MG63 (cell line): ENCODE measurements around the gene ELN. TPM values are rescaled to one million over a fixed set of nuclear protein-coding genes. Genes with fewer than 3 reads are reported as not detected.

Experiments used
- DNase-seq: peaks from one replicate; pipeline ENCODE4 v3.0.0-alpha.2; 2020
- H3K27me3 ChIP-seq: fragments of 250-450 bp; sonication (Bioruptor Pico); 2 replicates; pipeline ENCODE4 v1.5.1; 2020; ENCODE audit warnings: mild to moderate bottlenecking, moderate library complexity
- H3K36me3 ChIP-seq: fragments of 250-450 bp; sonication (Bioruptor Pico); 2 replicates; pipeline ENCODE4 v1.5.1; 2020; ENCODE audit warnings: mild to moderate bottlenecking, moderate library complexity
- H3K4me3 ChIP-seq: fragments of 250-450 bp; sonication (Bioruptor Pico); 2 replicates; pipeline ENCODE4 v1.5.1; 2020; ENCODE audit warnings: mild to moderate bottlenecking, moderate library complexity
- H3K9me3 ChIP-seq: fragments of 250-450 bp; sonication (Bioruptor Pico); 2 replicates; pipeline ENCODE4 v1.5.1; 2020; ENCODE audit warnings: mild to moderate bottlenecking, moderate library complexity
- total RNA-seq: library from RNA; depleted of rRNA; stranded (reverse); fragments of >200 nt; shearing (Covaris generic); gene quantifications from 2 replicates; pipeline ENCODE4 v1.2.3, GENCODE V29; 2014; ENCODE audit warnings: low replicate concordance

The ELN gene
- total RNA-seq, 1 experiment from 2014 or later = not detected

DNA sequence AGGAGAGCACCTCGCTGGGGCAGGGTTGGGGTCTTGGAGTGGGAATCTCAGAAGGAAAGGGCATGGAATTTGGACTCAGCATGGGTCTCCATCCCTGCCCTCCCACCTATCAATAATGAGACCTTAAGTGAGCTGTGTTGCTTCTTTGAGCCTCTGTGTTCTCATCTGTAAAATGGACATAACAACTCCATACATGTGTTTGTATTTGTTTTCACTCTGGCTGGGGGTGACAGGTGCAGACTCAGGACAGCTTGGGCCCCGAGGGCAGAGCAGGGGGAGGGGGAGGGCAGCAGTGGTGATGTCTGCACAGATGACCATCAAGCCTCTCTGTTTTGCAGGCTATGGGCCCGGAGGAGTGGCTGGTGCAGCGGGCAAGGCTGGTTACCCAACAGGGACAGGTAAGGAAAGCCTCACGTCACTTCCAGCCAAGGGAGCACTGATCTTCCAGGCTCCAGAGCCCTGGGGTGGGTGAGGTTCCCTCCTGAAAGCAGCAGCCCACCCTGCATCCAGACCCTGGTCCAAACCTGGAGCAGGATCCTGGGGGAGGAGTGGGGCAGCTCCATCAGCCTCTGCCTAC, 19.9 kb downstream of the ELN start:
- H3K9me3 ChIP-seq = no peaks in the 10 kb centered on the region
- H3K36me3 ChIP-seq = no peaks in the 10 kb centered on the region
- no peak overlapping the region for H3K4me3 ChIP-seq
- no peak for DNase-seq
- no peaks in the 10 kb centered on the region for H3K27me3 ChIP-seq

DNA sequence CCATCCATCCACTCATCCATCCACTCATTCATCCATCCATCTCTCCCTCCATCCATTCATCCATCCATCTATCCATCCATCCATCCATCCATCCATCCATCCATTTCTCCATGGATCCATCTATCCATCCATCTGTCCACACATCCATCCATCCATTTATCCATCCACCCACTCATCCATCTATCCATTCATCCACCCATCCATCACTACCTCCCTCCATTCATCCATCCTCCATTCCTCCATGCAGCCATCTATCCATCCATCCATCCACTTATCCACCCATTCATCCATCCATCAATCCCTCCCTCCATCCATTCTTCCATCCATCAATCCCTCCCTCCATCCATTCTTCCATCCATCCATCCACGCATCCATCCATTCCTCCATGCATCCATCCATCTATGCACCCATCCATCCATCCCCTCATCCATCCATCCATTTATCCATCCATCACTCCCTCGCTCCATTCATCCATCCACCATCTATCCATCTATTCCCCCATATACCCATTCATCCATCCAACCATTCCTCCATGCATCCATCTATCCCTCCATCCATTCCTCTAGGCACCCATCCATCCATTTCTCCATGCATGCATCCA, 21.1 kb downstream of the ELN start:
- Histone ChIP-seq H3K4me3 (no peak overlapping the region), H3K27me3 (no peaks in the 10 kb centered on the region), H3K36me3 (no peaks in the 10 kb centered on the region), H3K9me3 (no peaks in the 10 kb centered on the region)
- no peak for DNase-seq

DNA sequence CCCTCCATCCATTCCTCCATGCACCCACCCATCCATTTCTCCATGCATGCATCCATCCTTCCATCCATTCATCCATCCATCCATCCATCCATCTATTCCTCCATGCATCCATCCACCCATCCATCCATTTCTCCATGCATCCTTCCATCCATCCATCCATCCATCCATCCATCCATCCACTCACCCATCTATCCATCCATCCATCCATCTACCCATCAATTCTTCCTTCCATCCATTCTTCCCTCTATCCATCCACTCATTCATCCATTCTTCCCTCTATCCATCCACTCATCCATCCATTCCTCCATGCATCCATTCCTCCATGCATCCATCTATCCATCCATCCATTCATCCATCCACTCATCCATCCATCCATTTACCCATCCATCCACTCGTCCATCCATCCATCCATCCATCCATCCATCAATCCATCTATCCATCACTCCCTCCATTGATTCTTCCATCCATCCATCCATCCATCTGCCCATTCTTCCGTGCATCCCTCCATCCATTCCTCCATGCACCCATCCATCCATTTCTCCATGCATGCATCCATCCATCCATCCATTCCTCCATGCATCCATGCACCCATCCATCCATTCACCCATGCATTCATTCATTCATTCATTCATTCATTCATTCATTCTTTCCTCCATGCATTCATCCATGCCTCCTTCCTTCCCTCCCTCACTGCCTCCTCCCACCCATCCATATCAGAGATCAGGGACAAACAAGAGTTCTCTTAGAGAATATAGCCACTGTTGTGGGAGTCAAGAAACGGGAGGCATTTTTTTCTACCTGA, 22.2 kb downstream of the ELN start:
- Histone ChIP-seq H3K27me3 (no peaks in the 10 kb centered on the region), H3K36me3 (no peaks in the 10 kb centered on the region), H3K9me3 (no peaks in the 10 kb centered on the region), H3K4me3 (no peak overlapping the region)
- no peak for DNase-seq

DNA sequence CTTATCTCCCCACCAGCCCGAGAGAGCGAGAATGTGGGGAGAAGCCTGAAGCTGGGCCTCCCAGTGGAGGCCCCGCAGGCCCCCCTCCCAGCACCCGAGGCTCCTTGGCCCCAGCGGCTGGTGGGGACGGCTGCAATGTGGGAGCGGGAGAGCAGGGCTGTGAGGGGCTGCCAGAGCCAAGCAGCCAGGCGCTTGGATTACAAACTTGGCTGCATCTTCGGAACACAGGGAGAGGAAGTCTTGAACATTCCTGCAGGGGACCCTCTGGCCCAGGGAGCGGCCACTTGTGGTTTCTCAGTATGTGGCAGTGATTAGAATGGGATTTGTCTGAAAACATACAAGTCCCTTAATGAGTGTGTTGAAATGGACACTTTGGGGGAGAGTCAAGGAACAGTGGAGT, 23.2 kb downstream of the ELN start:
- no peak for DNase-seq

DNA sequence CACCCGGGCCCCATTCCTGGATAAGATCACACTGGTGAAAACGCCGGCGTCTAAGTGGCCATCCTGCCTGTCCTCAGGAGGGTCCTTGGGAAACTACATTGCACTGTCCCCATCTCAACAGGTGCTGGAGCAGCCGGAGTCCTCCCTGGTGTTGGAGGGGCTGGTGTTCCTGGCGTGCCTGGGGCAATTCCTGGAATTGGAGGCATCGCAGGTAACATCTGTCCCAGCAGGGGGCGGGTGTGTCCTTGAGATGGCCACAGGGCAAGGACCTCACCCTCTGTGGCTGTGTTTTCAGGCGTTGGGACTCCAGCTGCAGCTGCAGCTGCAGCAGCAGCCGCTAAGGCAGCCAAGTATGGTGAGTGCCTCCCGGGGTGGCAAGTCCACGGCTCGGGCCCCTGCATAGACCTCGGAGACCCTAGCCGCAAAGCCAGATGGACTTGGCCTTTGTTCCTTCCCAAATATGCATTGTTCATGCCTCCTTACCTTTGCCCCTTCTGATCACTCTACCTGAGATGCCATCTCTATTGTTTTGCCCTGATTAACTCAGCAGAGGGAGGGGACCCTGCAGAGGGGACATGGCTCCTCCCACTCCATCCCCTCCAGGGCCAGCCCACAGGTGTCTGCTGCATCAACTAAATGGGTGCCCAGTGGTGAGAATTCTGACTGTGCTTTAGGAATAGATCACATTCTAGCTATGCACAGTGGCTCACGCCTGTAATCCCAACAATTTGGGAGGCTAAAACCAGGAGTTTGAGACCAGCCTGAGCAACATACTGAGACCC, 23.8 kb downstream of the ELN start:
- peak; percentile 10 for DNase-seq
- H3K27me3 ChIP-seq = no peaks in the 10 kb centered on the region
- H3K4me3 ChIP-seq = no peak overlapping the region
- no peaks in the 10 kb centered on the region for H3K9me3 ChIP-seq
- no peaks in the 10 kb centered on the region for H3K36me3 ChIP-seq

More for the DNA sequence above, 23.2 kb downstream of the ELN start:
- Histone ChIP-seq H3K9me3 (no peaks in the 10 kb centered on the region), H3K36me3 (no peaks in the 10 kb centered on the region), H3K4me3 (no peak overlapping the region), H3K27me3 (no peaks in the 10 kb centered on the region)

DNA sequence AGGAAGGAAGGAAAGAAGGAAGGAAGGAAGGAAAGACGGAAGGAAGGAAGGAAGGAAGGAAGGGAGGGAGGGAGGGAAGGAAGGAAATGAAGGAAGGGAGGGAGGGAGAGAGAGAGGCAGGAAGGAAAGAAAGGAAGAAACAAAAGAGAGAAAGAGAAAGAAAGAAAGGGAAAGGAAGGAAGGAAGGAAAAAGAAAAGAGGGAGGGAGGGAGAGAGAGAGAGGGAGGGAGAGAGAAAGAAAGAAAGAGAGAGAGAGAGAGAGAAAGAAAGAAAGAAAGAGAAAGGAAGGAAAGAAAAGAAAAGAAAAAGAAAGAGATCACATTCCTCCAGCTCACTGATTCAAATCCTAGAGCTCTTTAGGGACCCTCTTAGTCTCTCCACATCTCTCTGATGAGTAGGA, 24.7 kb downstream of the ELN start:
- H3K36me3 ChIP-seq = no peaks in the 10 kb centered on the region
- no peak overlapping the region for H3K4me3 ChIP-seq
- no peak for DNase-seq
- no peaks in the 10 kb centered on the region for H3K9me3 ChIP-seq
- no peaks in the 10 kb centered on the region for H3K27me3 ChIP-seq

DNA sequence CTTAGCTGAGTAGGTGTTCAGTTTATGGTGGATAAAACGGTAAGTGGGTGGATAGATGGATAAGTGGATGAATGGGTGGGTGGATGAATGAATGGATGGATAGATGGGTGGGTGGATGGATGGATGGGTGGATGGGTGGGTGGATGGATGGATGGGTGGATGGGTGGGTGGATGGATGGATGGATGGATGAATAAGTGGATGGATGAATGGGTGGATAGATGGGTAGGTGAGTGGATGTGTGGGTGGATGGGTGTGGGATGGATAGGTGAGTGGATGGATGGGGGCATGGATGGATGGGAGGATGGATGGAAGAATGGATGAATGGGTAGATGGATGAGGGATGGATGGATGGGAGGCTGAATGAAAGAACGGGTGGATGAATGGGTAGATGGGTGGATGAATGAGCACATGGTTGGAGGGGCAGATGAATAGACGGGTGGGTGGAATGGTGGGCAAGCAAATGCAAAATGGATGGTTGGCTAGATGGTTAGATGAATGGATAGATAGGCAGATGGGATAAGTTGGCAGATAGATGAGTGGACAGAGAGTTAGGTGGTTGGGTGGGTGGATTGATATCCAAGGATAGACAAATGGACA, 25.7 kb downstream of the ELN start:
- DNase-seq = no peak
- Histone ChIP-seq H3K36me3 (no peaks in the 10 kb centered on the region), H3K9me3 (no peaks in the 10 kb centered on the region), H3K27me3 (no peaks in the 10 kb centered on the region), H3K4me3 (no peak overlapping the region)

DNA sequence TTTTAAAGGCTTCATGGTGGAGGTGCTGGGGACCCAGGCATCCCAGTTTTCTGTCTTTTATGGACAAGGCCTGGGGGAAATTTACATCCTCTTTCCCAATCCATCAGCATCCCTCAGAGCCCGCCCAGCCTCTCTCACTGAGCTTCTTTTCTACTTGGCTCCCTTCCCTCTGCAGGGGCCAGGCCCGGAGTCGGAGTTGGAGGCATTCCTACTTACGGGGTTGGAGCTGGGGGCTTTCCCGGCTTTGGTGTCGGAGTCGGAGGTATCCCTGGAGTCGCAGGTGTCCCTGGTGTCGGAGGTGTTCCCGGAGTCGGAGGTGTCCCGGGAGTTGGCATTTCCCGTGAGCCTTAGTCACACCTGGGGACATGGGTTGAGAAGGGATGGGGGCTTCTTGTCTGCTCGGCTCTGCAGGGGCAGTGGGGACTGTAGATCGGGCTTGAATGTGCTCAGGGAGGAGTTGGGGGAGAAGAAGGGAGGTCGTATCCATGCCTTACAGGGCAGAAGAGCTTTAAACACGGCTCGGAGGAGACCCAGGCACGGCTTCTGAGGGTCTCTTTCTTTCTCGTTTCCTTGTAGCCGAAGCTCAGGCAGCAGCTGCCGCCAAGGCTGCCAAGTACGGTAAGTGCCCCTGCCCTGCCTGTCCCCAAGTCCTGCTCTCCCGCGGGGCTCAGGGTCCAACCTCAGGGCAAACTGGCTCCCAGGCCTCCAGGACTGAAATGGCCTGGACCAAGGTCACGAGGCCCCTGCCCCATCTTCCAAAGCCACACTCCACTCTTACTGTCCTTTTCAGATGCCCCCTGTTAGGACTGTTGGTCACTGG, 28.3 kb downstream of the ELN start:
- H3K36me3 ChIP-seq = no peaks in the 10 kb centered on the region
- DNase-seq = no peak
- no peaks in the 10 kb centered on the region for H3K27me3 ChIP-seq
- no peak overlapping the region for H3K4me3 ChIP-seq
- H3K9me3 ChIP-seq = no peaks in the 10 kb centered on the region

DNA sequence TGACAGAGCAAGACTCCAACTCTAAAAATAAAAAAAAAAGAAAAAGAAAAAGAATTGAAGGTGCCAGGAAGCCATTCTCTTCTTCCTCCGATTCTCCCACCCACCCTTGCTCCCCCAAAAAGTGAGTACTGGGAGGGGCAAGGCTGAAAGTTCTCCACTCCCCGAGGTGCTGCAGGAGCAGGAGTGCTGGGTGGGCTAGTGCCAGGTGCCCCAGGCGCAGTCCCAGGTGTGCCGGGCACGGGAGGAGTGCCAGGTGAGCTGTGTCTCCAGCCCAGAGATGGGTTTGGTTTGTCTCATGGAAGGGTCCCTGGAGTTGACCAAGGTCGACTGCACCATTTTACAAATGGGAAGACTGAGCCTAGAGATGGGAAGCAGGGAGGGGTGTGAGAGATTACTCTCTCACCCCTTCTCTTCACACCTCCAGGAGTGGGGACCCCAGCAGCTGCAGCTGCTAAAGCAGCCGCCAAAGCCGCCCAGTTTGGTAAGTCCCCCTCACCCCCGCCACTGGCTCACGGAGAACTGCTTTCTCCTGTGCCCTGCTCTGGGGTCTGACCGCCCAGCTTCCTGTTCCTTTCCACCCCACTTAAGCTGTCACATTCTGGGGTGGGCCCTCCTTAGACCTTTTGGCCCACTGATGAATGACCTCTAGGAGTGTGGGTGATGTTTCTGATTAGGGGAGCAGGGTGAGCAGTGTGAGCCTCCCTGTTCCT, 29.4 kb downstream of the ELN start:
- DNase-seq = no peak
- Histone ChIP-seq H3K27me3 (no peaks in the 10 kb centered on the region), H3K4me3 (no peak overlapping the region), H3K36me3 (no peaks in the 10 kb centered on the region), H3K9me3 (no peaks in the 10 kb centered on the region)

DNA sequence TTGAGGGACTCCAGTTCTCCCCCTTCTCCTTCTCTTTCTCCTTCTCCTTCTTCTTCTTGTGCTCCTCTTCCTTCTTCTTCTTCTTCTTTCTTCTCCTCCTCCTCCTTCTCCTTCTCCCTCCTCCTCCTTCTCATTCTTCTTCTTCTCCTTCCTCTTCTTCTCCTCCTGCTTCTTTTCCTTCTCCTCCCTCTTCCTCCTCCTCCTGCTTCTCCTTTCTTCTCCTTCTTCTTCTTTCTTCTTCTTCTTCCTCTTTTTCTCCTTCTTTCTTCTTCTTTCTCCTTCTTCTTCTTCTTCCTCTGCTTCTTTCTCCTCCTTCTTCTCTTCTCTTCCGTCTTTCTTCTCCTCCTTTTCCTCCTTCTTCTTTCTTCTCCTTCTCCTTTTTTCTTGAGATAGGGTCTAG, 30.0 kb downstream of the ELN start:
- Histone ChIP-seq H3K27me3 (no peaks in the 10 kb centered on the region), H3K4me3 (no peak overlapping the region), H3K36me3 (no peaks in the 10 kb centered on the region), H3K9me3 (no peaks in the 10 kb centered on the region)
- DNase-seq = no peak

DNA sequence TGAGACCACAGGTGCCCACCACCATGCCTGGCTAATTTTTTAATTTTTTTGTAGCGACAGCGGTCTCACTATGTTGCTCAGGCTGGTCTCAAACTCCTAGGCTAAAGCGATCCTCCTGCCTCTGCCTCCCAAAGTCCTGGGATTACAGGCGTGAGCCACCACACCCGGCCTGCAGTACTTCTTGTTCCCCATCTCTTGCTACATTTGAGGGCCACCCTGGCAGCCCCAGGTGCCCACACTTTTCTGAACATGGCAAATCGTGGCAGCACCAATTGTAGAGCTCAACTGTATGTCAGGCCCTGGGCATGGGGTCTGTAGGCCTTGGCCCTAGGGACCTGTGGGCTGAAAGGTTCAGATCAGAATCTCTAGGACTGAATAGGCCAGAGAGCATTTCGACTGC, 30.5 kb downstream of the ELN start:
- Histone ChIP-seq H3K4me3 (no peak overlapping the region), H3K27me3 (no peaks in the 10 kb centered on the region)
- DNase-seq = no peak

DNA sequence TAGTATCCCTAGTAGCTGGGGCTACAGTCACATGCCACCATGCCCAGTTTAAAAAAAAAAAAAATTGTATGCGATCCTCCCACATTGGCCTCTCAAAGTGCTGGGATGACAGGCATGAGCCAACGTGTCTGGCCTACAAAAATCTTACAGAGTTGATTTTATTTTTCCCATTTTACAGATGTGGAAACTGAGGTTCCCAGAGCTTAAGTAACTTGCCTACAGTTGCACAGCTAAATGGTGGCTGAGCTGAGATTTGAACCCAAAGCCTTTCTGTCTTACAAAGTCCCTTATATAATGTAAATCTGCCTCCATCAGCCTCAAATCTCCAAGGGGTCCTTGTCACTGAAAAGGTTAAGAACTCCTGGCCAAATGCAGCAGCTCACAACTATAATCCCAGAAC, 31.1 kb downstream of the ELN start:
- Histone ChIP-seq H3K4me3 (no peak overlapping the region), H3K36me3 (no peaks in the 10 kb centered on the region), H3K9me3 (no peaks in the 10 kb centered on the region), H3K27me3 (no peaks in the 10 kb centered on the region)
- no peak for DNase-seq

More for the DNA sequence above, 30.5 kb downstream of the ELN start:
- Histone ChIP-seq H3K9me3 (no peaks in the 10 kb centered on the region), H3K36me3 (no peaks in the 10 kb centered on the region)

DNA sequence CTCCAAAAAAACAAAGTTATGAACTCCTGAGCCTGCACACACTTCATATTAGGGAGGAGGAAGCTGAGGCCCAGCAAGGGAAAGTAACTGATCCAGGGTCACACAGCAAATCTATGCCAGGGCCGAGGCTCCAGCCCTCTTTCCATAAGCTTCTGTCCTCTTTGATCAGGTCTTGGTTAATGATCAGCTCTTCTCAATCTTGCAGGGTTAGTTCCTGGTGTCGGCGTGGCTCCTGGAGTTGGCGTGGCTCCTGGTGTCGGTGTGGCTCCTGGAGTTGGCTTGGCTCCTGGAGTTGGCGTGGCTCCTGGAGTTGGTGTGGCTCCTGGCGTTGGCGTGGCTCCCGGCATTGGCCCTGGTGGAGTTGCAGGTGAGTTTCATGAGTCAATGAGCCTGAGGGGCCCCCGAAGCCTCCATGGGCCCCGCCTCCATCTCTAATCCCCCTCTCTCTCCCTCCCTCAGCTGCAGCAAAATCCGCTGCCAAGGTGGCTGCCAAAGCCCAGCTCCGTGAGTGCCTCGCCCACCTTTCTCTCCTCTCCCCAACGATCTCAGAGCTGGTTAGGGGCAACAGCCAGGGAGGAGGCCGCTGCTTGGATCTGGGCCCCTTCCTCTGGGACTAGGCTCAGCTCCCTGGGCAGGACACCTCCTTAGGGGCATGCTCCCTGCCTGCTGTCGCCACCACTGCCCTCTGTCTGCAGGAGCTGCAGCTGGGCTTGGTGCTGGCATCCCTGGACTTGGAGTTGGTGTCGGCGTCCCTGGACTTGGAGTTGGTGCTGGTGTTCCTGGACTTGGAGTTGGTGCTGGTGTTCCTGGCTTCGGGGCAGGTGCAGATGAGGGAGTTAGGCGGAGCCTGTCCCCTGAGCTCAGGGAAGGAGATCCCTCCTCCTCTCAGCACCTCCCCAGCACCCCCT, 32.0 kb downstream of the ELN start:
- Histone ChIP-seq H3K4me3 (no peak overlapping the region), H3K27me3 (no peaks in the 10 kb centered on the region), H3K9me3 (no peaks in the 10 kb centered on the region), H3K36me3 (no peaks in the 10 kb centered on the region)
- peak; percentile 37 for DNase-seq

DNA sequence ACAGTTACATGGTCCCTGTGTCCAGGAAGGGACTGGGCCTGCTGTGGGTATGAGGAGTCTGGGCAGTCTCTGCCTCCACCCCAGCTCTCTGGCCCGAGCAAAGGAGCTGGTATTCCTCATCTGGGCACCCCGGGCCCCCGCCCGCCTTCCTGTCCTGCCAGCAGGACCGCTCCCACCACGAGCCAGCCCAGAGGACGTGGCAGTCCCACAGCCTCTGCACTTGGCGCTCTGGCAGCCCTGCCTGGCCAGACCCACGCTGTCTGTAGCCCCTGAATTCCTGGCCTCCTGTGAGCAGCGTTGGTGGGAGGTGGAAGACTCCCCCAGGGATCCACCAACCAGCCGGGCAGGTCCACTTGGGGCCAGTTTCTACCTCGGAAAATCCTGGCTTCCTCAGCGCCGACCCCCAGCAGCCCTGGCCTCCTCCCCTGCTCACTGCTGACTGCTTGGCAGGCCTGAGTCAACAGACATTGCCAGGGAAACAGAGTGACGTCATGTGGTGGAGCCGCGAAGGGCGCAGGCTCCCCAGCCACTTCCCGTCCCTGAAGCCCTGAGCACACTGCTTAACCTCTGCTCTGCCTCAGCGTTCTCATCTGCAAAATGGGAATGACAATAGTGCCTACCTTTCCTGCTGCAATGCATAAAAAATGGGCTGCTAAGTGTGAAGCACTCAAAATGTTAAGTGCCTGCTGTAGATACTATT, 34.0 kb downstream of the ELN start:
- Histone ChIP-seq H3K4me3 (peak overlapping the region; percentile 18; the same call in 1 of the 2 replicates), H3K36me3 (no peaks in the 10 kb centered on the region), H3K9me3 (no peaks in the 10 kb centered on the region), H3K27me3 (no peaks in the 10 kb centered on the region)
- peak; percentile 87 for DNase-seq
